ENCODE data around the gene ENTPD8. TPM values are rescaled to one million over a fixed set of nuclear protein-coding genes. Genes with fewer than 3 reads are reported as not detected.
A peak's percentile ranks its signal among the peaks of the same experiment; 100 is the strongest.
"Not testable (repeated sequence)": the region's sequence is repeated elsewhere in the genome, so short reads cannot be mapped to it uniquely, and the experiment has no call there.

ENTPD8 gene
- total and polyA plus RNA-seq, 2 donors (not counting 1 experiment from before 2014, with no cell fraction given) = not detected

DNA sequence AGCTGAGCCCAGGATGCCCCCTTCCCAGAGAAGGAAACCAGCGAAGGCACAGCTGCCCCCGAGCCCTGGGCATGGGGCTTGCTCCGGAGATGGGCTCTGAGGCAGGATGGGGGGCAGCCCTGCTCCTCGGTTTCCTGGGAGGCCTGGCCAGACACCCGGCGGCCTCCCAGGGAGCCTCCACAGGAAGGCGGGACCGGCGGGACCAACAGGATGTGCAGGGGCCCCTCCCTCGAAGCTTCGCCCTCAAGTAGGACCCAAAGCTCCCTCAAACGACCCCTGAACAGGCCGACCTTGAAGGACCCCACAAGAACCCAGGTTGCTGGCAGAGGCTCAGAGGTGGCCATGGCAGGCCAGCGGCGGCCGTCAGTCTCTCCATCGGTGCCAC is 29.9 kb downstream of the ENTPD8 start:
- Histone ChIP-seq H4K20me1 (ENCODE audit: control insufficient read depth, insufficient read depth, low read length, poor library complexity, severe bottlenecking) (peaks cover 62% of the 10 kb centered on the region), H2AFZ (ENCODE audit: insufficient read depth, low read depth, low read length, poor library complexity, severe bottlenecking) (no peak overlapping the region), H3K27me3 (replicated peaks in 1 of 4; ENCODE audit: control extremely low read depth in 1 of 4, control insufficient read depth in 3 of 4, insufficient read depth in 4 of 4, low read length in 3 of 4) (peaks cover 0 to 26% (median 10%) of the 10 kb centered on the region in 4 experiments), H3K9me3 (ENCODE audit: control extremely low read depth in 1 of 3, control insufficient read depth in 2 of 3, insufficient read depth in 1 of 3, low read length in 2 of 3) (peaks cover 0 to 2% (median 0%) of the 10 kb centered on the region in 3 donors), H3K36me3 (replicated peaks in 1 of 2; ENCODE audit: control extremely low read depth in 1 of 2, control insufficient read depth in 1 of 2, extremely low read depth in 1 of 2, insufficient read depth in 2 of 2, low read length in 1 of 2) (no peaks in the 10 kb centered on the region), H3K79me2 (ENCODE audit: control insufficient read depth, insufficient read depth, low read length) (peaks cover 23% of the 10 kb centered on the region), H3K27ac (ENCODE audit: low read length in 2 of 2) (no peak overlapping the region), H3K4me3 (ENCODE audit: control extremely low read depth in 1 of 5, extremely low read depth in 1 of 5, insufficient read depth in 1 of 5, low read depth in 2 of 5, low read length in 4 of 5) (no peak overlapping the region), H3K9ac (ENCODE audit: low read length) (no peak overlapping the region), H3K4me1 (ENCODE audit: control insufficient read depth in 2 of 2, insufficient read depth in 2 of 2, low read length in 2 of 2) (peaks cover 18 to 32% of the 10 kb centered on the region in 2 donors), H3K4me2 (replicated peaks; ENCODE audit: low read depth, low read length, poor library complexity, severe bottlenecking) (peak overlapping the region; percentile 65)
- Mint-ChIP-seq H3K9me3 (ENCODE audit: insufficient read depth) (no peaks in the 10 kb centered on the region), H3K27me3 (no peaks in the 10 kb centered on the region), H3K27ac (no peak overlapping the region), H3K4me1 (peaks cover 17% of the 10 kb centered on the region), H3K4me3 (peak overlapping the region; percentile 37)
- ChIA-PET CTCF (no interaction called here), POLR2A (no interaction called here)
- 17% methylated on average over 13 of the region's 17 CpGs for WGBS (ENCODE audit: insufficient coverage)
- intact Hi-C loops (cut with micrococcal nuclease) = no loop called here
- TF ChIP-seq, protein P1, sequence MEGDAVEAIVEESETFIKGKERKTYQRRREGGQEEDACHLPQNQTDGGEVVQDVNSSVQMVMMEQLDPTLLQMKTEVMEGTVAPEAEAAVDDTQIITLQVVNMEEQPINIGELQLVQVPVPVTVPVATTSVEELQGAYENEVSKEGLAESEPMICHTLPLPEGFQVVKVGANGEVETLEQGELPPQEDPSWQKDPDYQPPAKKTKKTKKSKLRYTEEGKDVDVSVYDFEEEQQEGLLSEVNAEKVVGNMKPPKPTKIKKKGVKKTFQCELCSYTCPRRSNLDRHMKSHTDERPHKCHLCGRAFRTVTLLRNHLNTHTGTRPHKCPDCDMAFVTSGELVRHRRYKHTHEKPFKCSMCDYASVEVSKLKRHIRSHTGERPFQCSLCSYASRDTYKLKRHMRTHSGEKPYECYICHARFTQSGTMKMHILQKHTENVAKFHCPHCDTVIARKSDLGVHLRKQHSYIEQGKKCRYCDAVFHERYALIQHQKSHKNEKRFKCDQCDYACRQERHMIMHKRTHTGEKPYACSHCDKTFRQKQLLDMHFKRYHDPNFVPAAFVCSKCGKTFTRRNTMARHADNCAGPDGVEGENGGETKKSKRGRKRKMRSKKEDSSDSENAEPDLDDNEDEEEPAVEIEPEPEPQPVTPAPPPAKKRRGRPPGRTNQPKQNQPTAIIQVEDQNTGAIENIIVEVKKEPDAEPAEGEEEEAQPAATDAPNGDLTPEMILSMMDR (IDR thresholded peaks at IDR 0.05) = no peak
- ATAC-seq (ENCODE audit: low read depth) = no peak
- no peak for DNase-seq

DNA sequence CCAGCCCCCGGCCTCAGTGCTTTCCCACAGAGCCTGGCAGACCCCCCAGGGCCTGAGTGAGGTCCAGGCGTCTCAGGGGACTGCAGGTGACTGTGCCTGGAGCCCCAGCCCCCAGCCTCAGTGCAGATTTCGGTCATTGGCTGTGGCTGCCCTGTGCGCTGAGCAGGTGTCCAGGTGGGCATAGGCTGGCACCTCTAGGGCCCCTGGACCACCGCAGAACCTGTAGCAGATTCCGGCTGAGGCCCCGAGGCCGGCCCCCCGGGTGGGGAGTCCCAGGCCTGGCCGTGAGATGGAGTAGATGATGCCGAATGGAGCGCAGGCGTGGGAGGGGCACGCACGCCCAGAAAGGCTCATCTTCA is 30.3 kb downstream of the ENTPD8 start:
- POLR2A ChIA-PET = no interaction called here
- no peak overlapping the region for H3K4me3 Mint-ChIP-seq
- no peak for DNase-seq
- CTCF ChIA-PET = no interaction called here
- no peak overlapping the region for H3K4me3 ChIP-seq (ENCODE audit: control extremely low read depth in 1 of 5, extremely low read depth in 1 of 5, insufficient read depth in 1 of 5, low read depth in 2 of 5, low read length in 4 of 5)
- H3K9me3 ChIP-seq (ENCODE audit: control extremely low read depth in 1 of 3, control insufficient read depth in 2 of 3, insufficient read depth in 1 of 3, low read length in 2 of 3) = peaks cover 0 to 2% (median 0%) of the 10 kb centered on the region in 3 donors
- ATAC-seq (ENCODE audit: low read depth) = no peak
- peaks cover 18 to 32% of the 10 kb centered on the region in 2 donors for H3K4me1 ChIP-seq (ENCODE audit: control insufficient read depth in 2 of 2, insufficient read depth in 2 of 2, low read length in 2 of 2)
- no peak overlapping the region for H3K27ac ChIP-seq (ENCODE audit: low read length in 2 of 2)
- intact Hi-C loops (cut with micrococcal nuclease) = no loop called here
- no peak overlapping the region for H3K9ac ChIP-seq (ENCODE audit: low read length)
- peak overlapping the region; percentile 65 for H3K4me2 ChIP-seq (replicated peaks; ENCODE audit: low read depth, low read length, poor library complexity, severe bottlenecking)
- no peaks in the 10 kb centered on the region for H3K36me3 ChIP-seq (replicated peaks in 1 of 2; ENCODE audit: control extremely low read depth in 1 of 2, control insufficient read depth in 1 of 2, extremely low read depth in 1 of 2, insufficient read depth in 2 of 2, low read length in 1 of 2)
- no peak for TF ChIP-seq EZH2 (IDR thresholded peaks at IDR 0.05; ENCODE audit: borderline replicate concordance, insufficient read depth, low read depth, low read length, poor library complexity, severe bottlenecking)
- TF ChIP-seq, protein P1 (IDR thresholded peaks at IDR 0.05) = no peak
- peaks cover 0 to 27% (median 10%) of the 10 kb centered on the region in 4 experiments for H3K27me3 ChIP-seq (replicated peaks in 1 of 4; ENCODE audit: control extremely low read depth in 1 of 4, control insufficient read depth in 3 of 4, insufficient read depth in 4 of 4, low read length in 3 of 4)
- H3K79me2 ChIP-seq (ENCODE audit: control insufficient read depth, insufficient read depth, low read length) = peaks cover 23% of the 10 kb centered on the region
- H4K20me1 ChIP-seq (ENCODE audit: control insufficient read depth, insufficient read depth, low read length, poor library complexity, severe bottlenecking) = peaks cover 62% of the 10 kb centered on the region
- no peak overlapping the region for H2AFZ ChIP-seq (ENCODE audit: insufficient read depth, low read depth, low read length, poor library complexity, severe bottlenecking)
- H3K9me3 Mint-ChIP-seq (ENCODE audit: insufficient read depth) = no peaks in the 10 kb centered on the region
- WGBS (ENCODE audit: insufficient coverage) = 76% methylated on average over 12 of the region's 15 CpGs
- H3K4me1 Mint-ChIP-seq = peaks cover 17% of the 10 kb centered on the region
- H3K27me3 Mint-ChIP-seq = no peaks in the 10 kb centered on the region
- no peak overlapping the region for H3K27ac Mint-ChIP-seq

- peaks cover 62% of the 10 kb centered on the region for H4K20me1 ChIP-seq (ENCODE audit: control insufficient read depth, insufficient read depth, low read length, poor library complexity, severe bottlenecking)
- H3K4me3 ChIP-seq (ENCODE audit: control extremely low read depth in 1 of 5, extremely low read depth in 1 of 5, insufficient read depth in 1 of 5, low read depth in 2 of 5, low read length in 4 of 5); H2AFZ ChIP-seq (ENCODE audit: insufficient read depth, low read depth, low read length, poor library complexity, severe bottlenecking); H3K9me3 ChIP-seq (ENCODE audit: control extremely low read depth in 1 of 3, control insufficient read depth in 2 of 3, insufficient read depth in 1 of 3, low read length in 2 of 3); H3K4me2 ChIP-seq (replicated peaks; ENCODE audit: low read depth, low read length, poor library complexity, severe bottlenecking); intact Hi-C loops (cut with micrococcal nuclease); H3K27me3 Mint-ChIP-seq; POLR2A ChIA-PET; H3K9me3 Mint-ChIP-seq (ENCODE audit: insufficient read depth); H3K9ac ChIP-seq (ENCODE audit: low read length); H3K27ac ChIP-seq (ENCODE audit: low read length in 2 of 2); H3K27ac Mint-ChIP-seq; CTCF ChIA-PET; DNase-seq; H3K4me3 Mint-ChIP-seq; H3K36me3 ChIP-seq (replicated peaks in 1 of 2; ENCODE audit: control extremely low read depth in 1 of 2, control insufficient read depth in 1 of 2, extremely low read depth in 1 of 2, insufficient read depth in 2 of 2, low read length in 1 of 2); ATAC-seq (ENCODE audit: low read depth): not testable (repeated sequence)
- peaks cover 0 to 27% (median 10%) of the 10 kb centered on the region in 4 experiments for H3K27me3 ChIP-seq (replicated peaks in 1 of 4; ENCODE audit: control extremely low read depth in 1 of 4, control insufficient read depth in 3 of 4, insufficient read depth in 4 of 4, low read length in 3 of 4)
- 48% methylated on average over 12 of the region's 18 CpGs for WGBS (ENCODE audit: insufficient coverage)
- peaks cover 21% of the 10 kb centered on the region for H3K79me2 ChIP-seq (ENCODE audit: control insufficient read depth, insufficient read depth, low read length)
- peaks cover 18 to 32% of the 10 kb centered on the region in 2 donors for H3K4me1 ChIP-seq (ENCODE audit: control insufficient read depth in 2 of 2, insufficient read depth in 2 of 2, low read length in 2 of 2)
- H3K4me1 Mint-ChIP-seq = peaks cover 17% of the 10 kb centered on the region
These were observed 30.8 kb downstream of the ENTPD8 start for GRCh38 chr9:137410236-137410890.

All from B cell (primary cell).